ELF-1 (cell line): ENCODE measurements around the gene RASSF7.
"Not testable (repeated sequence)": the region's sequence is repeated elsewhere in the genome, so short reads cannot be mapped to it uniquely, and the experiment has no call there.

Experiments used
- DNase-seq: peaks from one replicate; pipeline ENCODE4 v3.0.0-alpha.2; 2016; ENCODE audit warnings: low read depth, low spot score

The RASSF7 gene

DNA sequence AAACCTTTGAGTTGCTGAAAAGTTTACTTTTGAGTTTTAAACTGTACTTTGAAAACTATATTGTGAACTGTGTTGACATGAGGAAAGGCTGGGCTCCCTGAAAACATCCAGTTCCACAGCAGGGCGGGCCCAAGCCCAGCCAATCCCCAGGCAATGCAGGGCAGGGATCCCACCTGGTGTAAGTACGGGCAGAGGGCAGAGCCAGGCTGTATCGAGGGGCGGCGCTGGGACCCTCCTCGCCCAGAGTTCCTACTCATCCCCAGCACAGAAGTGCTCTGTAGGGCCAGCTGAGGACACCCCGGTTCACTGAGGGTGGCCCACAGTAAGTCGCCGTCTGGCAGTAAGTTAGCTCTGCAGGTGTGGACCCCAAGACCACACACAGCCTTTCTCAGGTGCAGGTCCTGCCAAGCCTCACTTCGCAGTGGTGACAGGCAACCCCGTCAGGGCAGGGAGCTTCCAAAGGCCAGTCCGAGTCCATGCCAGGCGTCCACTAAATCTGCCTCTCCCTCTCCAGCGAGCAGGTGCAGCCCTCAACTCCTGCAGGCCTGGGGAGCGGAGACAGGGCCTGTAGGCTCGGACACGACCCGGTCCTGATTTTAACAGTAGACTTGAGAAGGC is 6.3 kb downstream of the RASSF7 start:
- DNase-seq, result no peak

DNA sequence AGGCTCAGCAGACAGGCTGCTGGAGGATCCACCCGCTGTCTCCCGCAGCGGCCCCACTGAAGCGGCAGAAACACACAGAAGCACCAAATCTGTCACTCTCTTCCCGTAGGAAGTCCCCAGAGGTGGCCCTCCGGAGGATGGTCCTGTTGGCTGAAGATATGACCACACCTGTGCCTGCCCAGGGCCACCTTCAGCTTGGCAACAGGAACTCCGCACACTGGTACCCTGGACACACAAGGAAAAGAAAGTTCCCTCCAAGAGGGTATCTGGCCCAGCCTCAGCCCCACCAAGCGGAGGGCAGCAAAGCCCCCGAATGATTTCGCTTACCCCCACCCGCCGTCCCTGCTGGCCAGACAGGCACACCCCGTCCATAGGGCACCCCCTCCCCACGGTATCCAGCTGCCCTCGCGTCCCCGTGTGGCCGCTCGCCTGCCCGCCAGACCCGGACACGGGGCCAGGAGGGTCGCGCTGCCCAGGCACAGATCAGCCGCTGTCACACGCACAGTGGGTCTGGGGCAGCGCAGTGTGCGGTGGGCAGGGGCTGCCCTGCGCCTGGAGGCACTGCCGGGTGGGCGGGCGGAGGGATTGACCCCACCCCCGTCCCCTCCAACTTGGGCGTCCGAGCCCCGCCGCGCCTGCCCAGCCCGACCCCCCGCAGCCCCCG is 7.0 kb downstream of the RASSF7 start:
- DNase-seq, result no peak

DNA sequence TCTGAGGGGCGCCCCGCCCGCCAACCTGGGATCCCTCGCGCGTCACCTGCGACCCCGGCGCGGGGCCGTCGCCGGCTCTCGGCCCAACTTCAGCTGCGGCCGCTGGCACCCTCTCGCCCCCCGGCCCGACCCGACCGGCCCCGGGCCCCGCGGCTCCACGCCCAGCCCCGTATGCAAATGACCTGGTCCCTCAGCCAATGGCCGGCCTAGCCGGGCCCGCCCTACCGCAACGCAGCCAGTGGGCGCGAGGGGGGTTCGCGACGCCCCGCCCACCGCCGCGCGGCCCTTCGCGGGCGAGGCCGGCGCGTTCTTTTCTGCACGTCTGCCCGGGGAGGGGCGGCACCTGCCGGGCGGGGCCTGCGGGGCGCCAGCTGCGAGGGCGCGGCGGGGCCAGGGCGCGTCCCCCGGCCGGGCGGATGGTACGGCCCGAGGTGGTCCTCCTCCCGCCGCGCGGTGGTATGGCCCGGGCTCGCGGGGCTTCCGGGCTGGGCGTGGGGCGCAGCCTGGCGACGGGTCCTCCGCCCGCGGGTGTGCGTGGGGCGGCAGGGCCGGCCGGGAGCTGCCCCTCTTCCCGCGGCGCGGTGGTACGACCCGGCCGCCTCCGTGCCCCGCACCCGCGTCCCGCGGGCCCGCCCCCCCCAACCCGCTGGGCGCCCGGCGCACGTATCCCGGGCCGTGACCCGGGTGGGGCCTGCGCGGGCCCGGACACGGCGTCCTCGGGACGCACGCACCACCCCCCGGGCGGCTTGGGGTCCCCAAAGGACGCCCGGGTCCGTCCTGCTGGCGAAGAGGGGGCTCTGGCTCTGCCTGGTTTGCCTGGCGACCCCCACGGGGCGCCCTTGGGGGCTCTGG is 7.8 kb downstream of the RASSF7 start:
- peak; percentile 96 for DNase-seq

DNA sequence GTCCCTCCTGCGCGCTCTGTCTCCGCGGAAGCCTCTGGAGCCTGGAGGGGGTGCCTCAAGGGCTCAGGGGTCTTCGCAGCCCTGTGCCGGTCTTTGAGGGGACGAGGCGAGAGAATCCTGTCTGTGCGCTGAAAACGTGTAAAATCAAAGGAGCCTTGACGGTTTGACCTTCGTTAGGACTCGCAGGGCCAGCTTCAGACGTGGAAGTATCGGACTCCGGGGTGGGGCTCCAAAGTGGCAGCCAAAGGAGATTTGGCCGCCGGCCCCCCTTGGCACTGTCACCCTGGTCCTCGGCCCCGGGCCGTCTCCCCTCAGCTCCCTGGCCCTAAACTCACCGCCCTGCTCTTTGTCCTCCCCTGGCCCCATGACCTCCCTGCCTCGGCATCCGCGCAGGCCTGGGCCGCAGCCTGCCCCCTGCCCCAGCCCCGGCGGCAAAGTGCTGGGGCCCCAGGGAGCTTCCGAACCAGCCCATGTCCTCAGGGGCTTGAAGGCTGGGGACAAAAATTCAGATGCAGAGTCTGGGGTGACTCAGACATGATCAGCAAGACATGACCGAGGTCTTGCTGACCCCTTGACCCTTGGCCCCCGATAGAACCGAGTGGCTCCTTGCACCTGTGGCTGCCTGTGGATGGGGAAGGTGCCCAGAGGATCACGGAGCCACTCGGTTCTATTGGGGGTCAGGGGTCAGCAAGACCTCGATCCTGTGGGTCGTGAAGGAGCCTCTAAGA is 8.6 kb downstream of the RASSF7 start:
- DNase-seq, result no peak

DNA sequence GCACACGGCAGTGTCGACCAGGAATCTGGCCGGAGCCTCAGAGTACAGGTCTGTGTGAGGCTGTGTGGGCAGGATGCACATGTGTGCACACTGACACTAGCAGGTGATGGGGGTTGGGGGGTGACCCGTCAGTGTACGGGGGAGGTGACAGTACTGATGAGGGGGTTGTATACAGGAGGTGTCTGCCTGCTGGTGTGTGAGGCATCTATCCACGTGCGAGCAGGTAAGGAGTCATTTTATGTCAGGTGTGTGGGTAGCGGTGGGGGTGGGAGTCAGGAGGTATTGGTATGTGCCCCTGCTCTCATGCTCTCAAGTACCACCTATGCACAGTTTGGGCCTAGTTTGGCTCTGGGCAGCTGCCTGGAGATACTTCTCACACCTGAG is 11.0 kb downstream of the RASSF7 start:
- DNase-seq, result no peak

DNA sequence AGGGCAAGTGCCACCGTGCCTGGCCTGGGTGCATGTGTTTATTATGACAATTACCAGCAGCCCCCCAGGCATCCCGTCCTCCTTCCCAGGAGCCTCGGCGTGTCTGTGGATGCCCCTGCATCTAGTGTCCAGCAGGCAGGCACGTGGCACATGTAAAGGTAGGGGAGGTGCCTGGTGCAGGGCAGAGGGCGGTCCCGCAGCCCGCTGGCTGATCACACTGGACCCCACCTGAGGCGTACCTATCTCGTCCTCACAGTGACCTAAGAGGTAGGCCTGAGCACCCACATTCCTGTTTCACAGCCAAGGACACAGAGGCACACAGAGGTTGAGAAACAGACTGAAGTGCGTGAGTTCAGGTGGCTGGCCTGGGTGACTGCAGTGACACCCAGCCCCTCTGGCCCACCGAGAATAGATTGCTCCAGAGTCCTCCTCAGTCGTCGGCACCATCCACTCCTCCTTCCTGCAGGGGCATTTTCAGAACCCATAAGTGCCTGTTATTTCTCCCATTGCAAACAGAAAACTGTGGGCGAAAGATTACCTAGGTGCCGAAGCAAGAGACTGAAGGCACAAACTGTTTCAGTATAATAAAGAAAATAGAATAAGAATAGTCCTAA is 12.5 kb downstream of the RASSF7 start:
- DNase-seq, result no peak

DNA sequence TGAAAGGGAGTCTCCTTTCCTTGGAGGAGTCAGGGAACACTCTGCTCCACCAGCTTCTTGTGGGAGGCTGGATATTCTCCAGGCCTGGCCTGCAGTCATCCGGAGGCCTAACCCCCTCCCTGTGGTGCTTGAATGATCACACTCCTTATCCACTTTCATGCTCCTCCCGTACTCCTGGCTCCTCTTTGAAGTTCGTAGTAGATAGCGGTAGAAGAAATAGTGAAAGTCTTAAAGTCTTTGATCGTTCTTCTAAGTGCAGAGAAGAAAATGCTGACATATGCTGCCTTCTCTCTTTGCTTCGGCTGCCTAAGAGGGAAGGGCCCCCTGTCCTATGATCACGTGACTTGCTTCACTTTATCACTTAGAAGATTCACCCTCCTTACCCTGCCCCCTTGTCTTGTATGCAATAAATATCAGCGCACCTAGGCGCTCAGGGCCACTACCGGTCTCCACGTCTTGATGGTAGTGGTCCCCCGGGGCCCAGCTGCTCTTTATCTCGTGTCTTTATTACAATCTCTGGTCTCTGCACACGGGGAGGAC is 13.3 kb downstream of the RASSF7 start:
- DNase-seq, result not testable (repeated sequence)

DNA sequence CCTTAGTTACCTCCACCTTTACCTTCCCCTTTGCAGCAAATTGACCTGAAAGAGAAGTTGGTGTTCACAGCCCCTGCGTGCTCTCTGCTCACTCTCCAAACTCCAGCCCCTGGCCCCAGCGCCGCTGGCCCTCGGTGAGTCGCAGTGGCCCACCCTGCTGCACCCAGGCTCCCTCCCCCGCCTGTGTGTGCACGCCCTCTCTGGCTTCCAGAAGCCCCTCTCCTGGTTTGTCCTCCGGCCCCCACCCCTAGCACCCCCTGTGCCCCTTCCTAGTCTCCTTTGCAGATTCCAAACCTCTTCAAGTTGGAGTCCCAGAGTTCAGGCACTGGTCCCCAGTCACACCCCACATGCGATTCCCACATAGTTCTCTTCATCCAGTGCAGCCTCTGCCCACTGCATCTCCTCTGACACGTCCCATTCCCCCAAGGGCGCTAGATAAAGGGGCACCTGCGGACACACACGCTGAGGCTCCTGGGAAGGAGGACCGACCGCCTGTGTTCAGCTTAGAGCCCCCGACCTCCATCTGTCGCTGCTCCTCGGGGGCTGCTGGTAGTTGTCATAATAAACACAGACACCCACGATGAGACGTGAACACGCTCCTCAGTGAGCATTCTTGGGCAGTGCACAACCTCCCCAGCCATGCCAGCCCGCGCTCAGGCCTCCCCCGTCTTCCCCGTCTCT is 14.0 kb downstream of the RASSF7 start:
- no peak for DNase-seq

DNA sequence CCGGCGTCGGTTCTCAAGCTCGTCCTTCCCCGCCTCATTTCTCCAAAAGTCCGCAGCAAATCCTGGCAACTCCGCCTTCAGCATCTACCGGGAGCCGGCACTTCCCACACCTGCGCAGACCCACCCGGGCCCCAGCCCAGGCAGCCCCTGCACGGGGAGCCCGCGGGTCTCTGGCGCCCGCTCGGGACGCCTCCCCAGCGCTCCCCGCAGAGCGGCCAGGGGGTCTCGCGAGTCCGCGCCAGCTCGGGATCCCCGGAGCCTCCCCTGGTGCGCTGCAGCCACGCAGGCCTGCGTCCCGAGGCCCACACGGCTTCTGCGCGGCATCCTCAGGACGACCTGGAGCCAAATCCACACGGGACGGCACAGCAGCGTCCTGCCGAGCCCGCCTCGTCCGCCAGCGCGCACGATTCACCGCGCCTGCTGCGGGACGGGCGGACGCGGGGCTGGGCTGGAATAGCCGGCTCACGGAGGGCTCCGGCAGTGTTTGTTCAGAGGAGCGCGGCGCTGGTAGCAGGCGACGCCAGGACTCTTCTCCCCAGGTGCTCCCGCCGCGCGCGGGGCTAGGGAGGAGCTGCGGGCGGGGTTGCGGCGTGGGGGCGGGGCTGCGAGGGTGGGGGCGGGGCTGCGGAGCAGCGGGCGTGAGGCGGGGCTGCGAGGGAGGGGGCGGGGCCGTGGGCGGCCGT is 14.7 kb downstream of the RASSF7 start:
- DNase-seq, result peak; percentile 74

DNA sequence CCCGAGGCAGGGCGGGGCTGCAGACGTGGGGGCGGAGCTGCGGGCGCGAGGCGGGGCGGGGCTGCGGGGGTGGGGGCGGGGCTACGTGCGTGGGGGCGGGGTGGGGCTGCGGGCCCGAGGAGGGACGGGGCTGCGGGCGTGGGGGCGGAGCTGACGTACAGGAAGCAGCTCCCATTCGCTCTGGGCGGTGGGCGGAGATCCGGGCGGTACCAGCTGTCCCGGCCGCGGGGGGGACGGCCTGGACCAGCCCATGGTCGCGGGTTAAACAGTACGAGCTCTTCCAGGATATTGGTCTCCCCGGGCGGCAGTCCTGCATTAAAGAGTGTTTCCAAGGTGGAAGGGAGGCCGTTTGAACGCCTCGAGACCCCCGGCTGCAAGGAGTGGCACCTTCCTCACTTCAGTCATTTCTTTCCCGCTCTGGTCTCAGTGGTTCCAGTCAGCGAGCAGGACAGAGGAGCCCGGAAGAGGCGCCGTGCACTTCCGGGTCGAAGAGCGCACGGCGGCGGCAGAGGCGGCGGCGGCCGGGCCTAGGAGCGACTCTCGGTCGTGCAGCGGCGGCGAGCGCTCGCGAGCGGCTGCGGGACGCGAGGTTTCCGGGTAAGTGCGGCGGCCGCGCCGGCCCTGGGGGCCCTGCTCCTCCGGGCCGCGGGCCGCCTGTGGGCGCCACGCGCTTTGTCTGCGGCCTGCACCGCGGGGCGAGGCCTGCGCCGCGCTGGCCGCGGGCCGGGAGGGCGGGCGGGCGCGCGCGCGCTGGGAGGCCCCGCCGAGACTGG is 15.4 kb downstream of the RASSF7 start, which contains the start of gene PHRF1:
Gene PHRF1 (plus strand): TSS at position 475 of the 773 bp plus-strand sequence. CDS start 5,043 bp downstream, outside the sequence.
- DNase-seq, result peak; percentile 95

DNA sequence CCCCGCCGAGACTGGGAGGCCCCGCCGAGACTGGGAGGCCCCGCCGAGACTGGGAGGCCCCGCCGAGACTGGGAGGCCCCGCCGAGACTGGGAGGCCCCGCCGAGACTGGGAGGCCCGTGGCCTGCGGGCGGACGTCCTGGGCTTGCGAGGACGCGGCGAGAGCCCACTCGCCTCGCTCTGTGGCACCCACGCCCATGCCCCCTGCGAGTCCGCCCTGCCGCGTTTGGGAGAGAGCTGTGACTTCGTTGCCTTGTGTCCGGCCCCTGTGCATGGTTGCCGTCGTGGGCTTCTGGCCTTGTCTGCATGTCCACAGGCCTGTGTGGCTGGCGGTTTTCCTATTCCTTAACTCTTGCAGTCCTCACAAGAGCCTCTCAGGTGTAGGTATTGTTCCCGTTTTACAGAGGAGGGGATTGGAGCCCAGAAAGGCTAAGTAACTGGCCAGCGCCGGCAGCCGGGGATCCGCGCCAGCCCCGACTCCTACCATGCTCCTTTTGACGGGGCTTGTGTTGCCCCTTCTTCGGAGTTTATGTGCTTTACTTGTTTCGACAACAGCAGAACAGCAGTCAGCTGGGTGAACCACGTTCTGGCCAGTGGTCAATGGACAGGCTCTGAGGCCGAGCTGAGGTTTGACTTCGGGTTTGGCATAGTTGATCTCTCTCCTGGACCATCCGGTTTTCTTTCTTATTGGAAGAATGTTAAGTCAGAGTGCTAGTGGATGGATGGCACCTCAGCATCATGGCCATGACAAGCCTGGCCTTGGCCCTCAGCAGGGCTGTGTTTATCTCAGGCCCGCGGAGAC is 16.2 kb downstream of the RASSF7 start:
- no peak for DNase-seq

DNA sequence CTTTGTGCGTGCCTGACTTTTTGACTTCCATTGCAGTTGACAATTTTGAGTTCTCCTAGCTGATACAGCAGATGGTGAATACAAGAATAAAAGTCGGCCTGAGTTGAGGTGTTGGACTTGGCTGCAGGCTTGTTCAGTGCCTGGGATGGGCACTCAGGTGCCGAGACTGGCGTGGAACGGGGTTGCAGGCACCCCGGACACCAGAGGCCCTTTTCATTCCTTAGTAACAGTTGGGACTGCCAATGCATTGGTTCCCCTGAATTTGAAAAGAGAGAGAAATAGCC is 16.8 kb downstream of the RASSF7 start:
- DNase-seq, result no peak

DNA sequence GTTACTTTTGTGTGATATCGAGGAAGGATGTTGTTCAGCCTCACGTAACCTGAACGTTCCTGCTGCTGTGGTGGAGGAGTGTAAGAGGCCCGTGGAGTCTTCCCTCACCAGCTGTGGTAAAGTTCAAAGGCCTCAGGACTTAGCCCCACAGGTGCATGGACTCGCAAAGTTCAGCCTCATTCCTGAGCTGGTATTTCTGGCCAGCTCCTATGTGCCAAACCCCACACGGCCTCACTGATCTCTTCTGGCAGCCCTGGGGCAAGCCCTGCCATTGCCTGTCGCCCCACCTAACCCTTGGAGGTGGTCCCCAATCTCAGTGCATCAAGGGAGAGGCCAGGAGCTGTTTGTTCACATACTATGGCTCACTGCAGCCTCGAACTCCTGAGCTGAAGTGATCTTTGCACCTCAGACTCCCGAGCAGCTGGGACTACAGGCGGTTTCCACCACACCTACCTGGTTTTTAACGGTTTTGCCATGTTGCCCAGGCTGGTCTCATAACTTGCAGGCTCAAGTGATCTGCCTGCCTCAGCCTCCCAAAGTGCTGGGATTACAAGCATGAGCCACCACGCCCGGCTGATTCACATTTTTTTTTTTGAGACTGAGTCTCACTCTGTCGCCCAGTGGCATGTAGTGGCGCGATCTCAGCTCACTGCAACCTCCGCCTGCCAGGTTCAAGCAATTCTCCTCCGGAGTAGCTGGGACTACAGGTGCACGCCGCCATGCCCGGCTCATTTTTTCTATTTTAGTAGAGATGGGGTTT is 17.7 kb downstream of the RASSF7 start:
- DNase-seq, result no peak

DNA sequence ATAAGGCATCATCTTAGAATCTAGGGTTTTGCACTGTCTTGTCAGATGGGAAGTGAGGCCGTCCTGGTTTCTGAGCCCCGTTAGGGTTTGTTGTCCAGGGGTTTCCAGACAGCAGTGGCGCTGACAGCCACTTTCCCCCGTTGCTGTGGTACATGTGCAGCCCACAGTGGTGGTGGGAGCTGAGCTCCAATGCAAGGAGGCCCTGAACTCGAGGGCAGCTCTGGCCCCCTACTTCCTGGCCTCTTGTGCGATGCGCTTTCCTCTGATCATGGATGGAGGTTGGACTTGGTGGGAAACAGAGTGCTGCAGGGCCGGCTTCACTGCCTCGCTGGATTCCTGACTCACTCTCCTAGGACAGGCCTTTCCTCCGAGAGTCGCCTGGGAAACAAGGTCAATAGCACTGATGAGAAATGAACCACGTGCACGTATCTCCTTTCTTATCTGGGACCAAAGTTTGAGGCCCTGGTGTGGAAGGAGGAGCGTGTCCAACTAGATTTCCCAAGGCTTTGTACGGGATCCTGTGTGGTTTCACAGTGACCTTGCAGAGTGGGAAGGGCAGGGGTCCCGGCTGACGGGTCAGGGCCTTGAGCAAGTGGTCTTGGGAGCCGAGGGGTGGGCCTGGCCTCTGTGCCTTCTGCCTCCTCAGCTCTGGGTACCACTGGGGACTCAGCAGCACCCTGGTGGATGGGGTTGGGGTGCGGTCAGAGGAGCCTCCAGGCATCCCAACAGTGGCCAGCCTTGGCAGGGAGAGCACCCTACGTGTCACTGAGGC is 19.2 kb downstream of the RASSF7 start:
- no peak for DNase-seq

DNA sequence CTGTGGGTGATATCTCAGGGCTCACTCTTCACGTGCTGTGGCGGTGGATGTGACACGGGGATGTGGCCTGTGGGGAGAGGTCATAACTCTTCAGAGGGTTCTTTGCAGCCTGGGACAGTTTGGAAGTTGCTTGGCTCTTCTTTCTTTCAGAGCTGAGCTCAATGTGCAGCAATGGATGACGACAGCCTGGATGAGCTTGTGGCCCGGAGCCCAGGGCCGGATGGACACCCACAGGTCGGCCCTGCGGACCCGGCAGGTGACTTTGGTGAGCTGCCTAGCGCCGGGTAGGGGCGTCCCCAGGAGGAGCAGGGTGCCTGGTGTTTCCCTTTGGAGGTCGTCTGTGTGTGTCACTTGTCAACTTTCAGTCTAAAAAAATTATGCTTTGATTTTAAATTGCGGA is 20.6 kb downstream of the RASSF7 start:
- no peak for DNase-seq

DNA sequence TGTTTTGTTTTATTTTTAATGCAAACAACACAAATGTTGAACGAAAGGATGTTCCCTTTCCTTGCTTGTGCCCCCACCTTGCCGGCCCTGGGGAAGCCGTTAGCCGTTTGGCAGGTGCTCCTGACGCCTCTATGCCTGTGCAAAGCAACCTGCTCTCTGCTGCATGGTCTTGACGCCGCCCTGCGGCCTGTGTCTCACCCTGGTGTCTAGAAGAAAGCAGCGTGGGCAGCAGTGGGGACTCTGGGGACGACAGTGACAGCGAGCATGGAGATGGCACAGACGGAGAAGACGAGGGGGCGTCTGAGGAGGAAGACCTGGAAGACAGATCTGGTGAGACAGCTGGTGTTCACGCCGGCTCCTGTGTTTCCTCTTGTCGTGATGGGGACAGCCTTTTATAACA is 21.0 kb downstream of the RASSF7 start:
- DNase-seq, result no peak

DNA sequence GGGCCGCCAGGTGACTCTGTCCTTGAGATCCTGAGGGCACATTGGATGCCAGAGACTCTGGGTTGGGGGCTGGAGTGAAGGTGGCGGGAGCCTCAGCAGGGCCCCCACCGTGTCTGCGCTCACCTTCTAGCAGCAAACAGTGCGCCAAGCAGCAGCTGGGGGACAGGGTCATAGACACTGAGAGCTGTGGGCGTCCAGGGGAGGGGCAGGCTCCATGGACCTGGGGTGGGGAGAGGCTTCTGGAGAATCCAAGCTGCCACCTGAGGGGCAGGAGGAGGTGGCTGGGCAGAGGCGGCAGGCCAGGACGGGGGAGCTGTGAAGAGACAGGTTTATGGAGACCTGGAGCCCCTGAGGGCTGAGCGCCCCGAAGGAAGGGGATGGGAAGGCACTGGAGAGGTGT is 23.5 kb downstream of the RASSF7 start:
- DNase-seq, result no peak
